GM12878 (cell line): ENCODE data around the gene RTCA. TPM values are rescaled to one million over a fixed set of nuclear protein-coding genes. Genes with fewer than 3 reads are reported as not detected.
"Not testable (repeated sequence)": the region's sequence is repeated elsewhere in the genome, so short reads cannot be mapped to it uniquely, and the experiment has no call there.

Experiments used
- ATAC-seq: fragments of 200-7000 bp; cut with Tn5 transposase; 3 replicates; pipeline ENCODE4 v1.9.1; 2020; ENCODE audit warnings: mild to moderate bottlenecking, moderate library complexity
- BruUV-seq: library from RNA; stranded (reverse); fragments of 400-500 nt; replicated peaks from 2 replicates; lab custom pipeline; 2021; lab: Mats Ljungman, UMichigan
- CTCF ChIA-PET: fragments of 300-600 bp; sonication (Branson Sonifier 250); formaldehyde crosslinking; extraction: SDS; loops from one replicate; lab custom pipeline; 2021; ENCODE audit warnings: inconsistent platforms; lab: Yijun Ruan, JAX
- POLR2A ChIA-PET: fragments of 350-600 bp; formaldehyde crosslinking; extraction: SDS; loops from one replicate; lab custom pipeline; 2021; ENCODE audit warnings: inconsistent platforms; lab: Charles Lee
- RAD21 ChIA-PET: fragments of 300-600 bp; sonication (Branson Sonifier 250); formaldehyde crosslinking; loops from one replicate; lab custom pipeline; 2023; ENCODE audit warnings: antibody characterized with exemption; ENCODE audit not compliant: unreplicated experiment; lab: Charles Lee
- SMC1A ChIA-PET: fragments of 300-600 bp; sonication (Branson Sonifier 250); formaldehyde crosslinking; loops from one replicate; lab custom pipeline; 2023; ENCODE audit not compliant: unreplicated experiment, uncharacterized antibody; lab: Charles Lee
- DNase-seq: peaks from one replicate; pipeline ENCODE4 v3.0.0-alpha.2; 2011; ENCODE audit warnings: low read depth, low spot score
- FAIRE-seq: peaks from 3 replicates; lab custom pipeline; 2011; peaks lifted over from hg19 to GRCh38; lab: Jason Lieb, UNC
- H2AFZ ChIP-seq: 2 replicates; pipeline ENCODE4 v1.6.0; 2011; ENCODE audit warnings: low read depth, low read length, control low read depth; ENCODE audit not compliant: control insufficient read depth
- H3K27ac ChIP-seq: 2 replicates; pipeline ENCODE4 v1.5.1; 2011; ENCODE audit warnings: control low read depth; ENCODE audit not compliant: control insufficient read depth, insufficient read depth
- H3K27me3 ChIP-seq, 2 experiments: replicated peaks in 1 of 2; 2 replicates each; pipeline versions ENCODE4 v1.6.0 to v1.6.1; 2011; ENCODE audit warnings: low read length in 1 of 2; ENCODE audit not compliant: control insufficient read depth in 2 of 2, insufficient read depth in 2 of 2
- H3K36me3 ChIP-seq, 2 experiments: 2 replicates each; pipeline ENCODE4 v1.5.1; 2011; ENCODE audit warnings: low read length in 1 of 2; ENCODE audit not compliant: control insufficient read depth in 2 of 2, insufficient read depth in 2 of 2
- H3K4me1 ChIP-seq: 2 replicates; pipeline ENCODE4 v1.6.1; 2011; ENCODE audit warnings: mild to moderate bottlenecking, low read length, moderate library complexity, mixed read lengths; ENCODE audit not compliant: control insufficient read depth, insufficient read depth
- H3K4me2 ChIP-seq: 2 replicates; pipeline ENCODE4 v1.6.0; 2011; ENCODE audit warnings: control low read depth; ENCODE audit not compliant: control insufficient read depth, insufficient read depth
- H3K4me3 ChIP-seq: fragments of 200-600 bp; sonication (generic); 2 replicates; pipeline ENCODE4 v1.5.1; 2016
- H3K79me2 ChIP-seq: 2 replicates; pipeline ENCODE4 v1.6.0; 2011; ENCODE audit warnings: low read length; ENCODE audit not compliant: control insufficient read depth, insufficient read depth
- H3K9ac ChIP-seq: 2 replicates; pipeline ENCODE4 v1.8.0; 2011; ENCODE audit warnings: low read length, control low read depth, mixed read lengths; ENCODE audit not compliant: control insufficient read depth, insufficient read depth
- H3K9me3 ChIP-seq: replicated peaks from 3 replicates; pipeline ENCODE4 v1.5.1; 2011; ENCODE audit warnings: mild to moderate bottlenecking, low read length; ENCODE audit not compliant: control insufficient read depth, insufficient read depth
- H4K20me1 ChIP-seq: 2 replicates; pipeline ENCODE4 v1.6.0; 2011; ENCODE audit not compliant: control insufficient read depth, insufficient read depth
- BHLHE40 ChIP-seq, 2 experiments: fragments of 450-650 bp in 1 of 2; IDR thresholded peaks; 2 replicates each; pipeline ENCODE4 v1.6.1; 2011 to 2017; ENCODE audit warnings: low read depth in 2 of 2, borderline replicate concordance in 1 of 2, improper control_type of control experiment in 1 of 2, low read length in 1 of 2, mild to moderate bottlenecking in 1 of 2
- BMI1 ChIP-seq: fragments of 450-650 bp; IDR thresholded peaks from 2 replicates; pipeline ENCODE4 v1.6.1; 2016; ENCODE audit warnings: mild to moderate bottlenecking, moderate library complexity, borderline replicate concordance
- CREM ChIP-seq: IDR thresholded peaks from 2 replicates; pipeline ENCODE4 v1.6.1; 2014; ENCODE audit warnings: antibody characterized with exemption, low read depth
- HDGF ChIP-seq: fragments of 450-650 bp; IDR thresholded peaks from 2 replicates; pipeline ENCODE4 v1.6.1; 2016; ENCODE audit warnings: antibody characterized with exemption
- KDM1A ChIP-seq: fragments of 200-600 bp; sonication (generic); IDR thresholded peaks from 2 replicates; pipeline ENCODE4 v1.6.1; 2016; ENCODE audit warnings: borderline replicate concordance
- LARP7 ChIP-seq: fragments of 450-650 bp; IDR thresholded peaks from 2 replicates; pipeline ENCODE4 v1.6.1; 2017; ENCODE audit warnings: mild to moderate bottlenecking
- NBN ChIP-seq: fragments of 450-650 bp; IDR thresholded peaks from 2 replicates; pipeline ENCODE4 v1.6.1; 2016
- PAX8 ChIP-seq: fragments of 450-650 bp; IDR thresholded peaks from 2 replicates; pipeline ENCODE4 v1.6.1; 2017; ENCODE audit warnings: mild to moderate bottlenecking, moderate library complexity
- REST ChIP-seq: IDR thresholded peaks from 2 replicates; pipeline ENCODE4 v1.6.1; 2012; ENCODE audit warnings: mild to moderate bottlenecking, low read depth, low read length
- SUPT20H ChIP-seq: IDR thresholded peaks from 2 replicates; pipeline ENCODE4 v1.6.1; 2011; ENCODE audit warnings: low read depth, mild to moderate bottlenecking, low read length, moderate library complexity, borderline replicate concordance; ENCODE audit not compliant: control insufficient read depth
- TCF12 ChIP-seq: IDR thresholded peaks from 2 replicates; pipeline ENCODE4 v1.6.1; 2011; ENCODE audit warnings: low read depth, mild to moderate bottlenecking, low read length
- WRNIP1 ChIP-seq: IDR thresholded peaks from 2 replicates; pipeline ENCODE4 v1.6.1; 2011; ENCODE audit warnings: low read depth, low read length, improper control_type of control experiment, borderline replicate concordance
- WGBS: methylation state at CpG from one replicate; pipeline ENCODE4 v1.1.6; 2016; ENCODE audit warnings: low lambda C conversion rate; ENCODE audit not compliant: insufficient replicate concordance, insufficient coverage; ENCODE audit errors: missing lambda C conversion rate; 5-methylcytosine and 5-hydroxymethylcytosine counted together
- in situ Hi-C: fragments of 300-500 bp; cut with MboI; formaldehyde crosslinking; loops from 9 replicates; pipeline ENCODE4 v1.14.3; 2018; ENCODE audit warnings: mixed read lengths
- intact Hi-C: fragments of 100-400 bp; cut with micrococcal nuclease; formaldehyde crosslinking; loops from one replicate; pipeline ENCODE4 v1.14.2; 2022; ENCODE audit not compliant: unreplicated experiment
- polyA plus RNA-seq, 11 experiments: library from polyadenylated mRNA; depleted of rRNA in 4 of 11; unstranded in 6 of 11; stranded (reverse) in 5 of 11; fragments of >200 nt; fragmentation: Nextera tagmentation in 4 of 11; fragmentation: Illumina TruSeq in 1 of 11; extraction: Ambion mirVana in 4 of 11; extraction: Trizol in 1 of 11; gene quantifications; 1 replicate in 1 of 11; 2 replicates in 10 of 11; pipeline versions ENCODE4 v1.2.1 to v1.2.3, GENCODE V29; 2011 to 2016; ENCODE audit warnings: inconsistent platforms in 2 of 11, missing spikeins in 2 of 11, low read depth in 1 of 11
- total RNA-seq, 4 experiments: library from RNA; depleted of rRNA in 3 of 4; stranded (reverse); fragments of >200 nt in 3 of 4; fragmentation: Illumina TruSeq in 1 of 4; extraction: Trizol in 1 of 4; gene quantifications; 2 replicates each; pipeline versions ENCODE4 v1.2.1 to v1.2.3, GENCODE V29; 2013 to 2021

The RTCA gene
- total and polyA plus RNA-seq, 10 of the 15 experiments (the other 5 are each of a cell fraction or from before 2014, with no cell fraction given): 10.3 to 63.5 (median 37.3) TPM

- FAIRE-seq, H3K9me3 ChIP-seq, CTCF ChIA-PET, H3K27ac ChIP-seq, BruUV-seq, in situ Hi-C loops, H2AFZ ChIP-seq, DNase-seq, intact Hi-C loops, H3K4me1 ChIP-seq, H3K9ac ChIP-seq, H3K36me3 ChIP-seq, H3K4me2 ChIP-seq, ATAC-seq, POLR2A ChIA-PET, SMC1A ChIA-PET, H3K79me2 ChIP-seq, H4K20me1 ChIP-seq, H3K27me3 ChIP-seq, H3K4me3 ChIP-seq: not testable (repeated sequence)
- 53% methylated on average over 6 of the region's 6 CpGs for WGBS
- RAD21 ChIA-PET: interaction anchor here (0.6 kb wide), 1 partner anchor 8 kb away, joined by 3 read pairs; no protein-coding TSS in a partner anchor
Observed at GRCh38 chr1:100258427-100258826, 7.6 kb upstream of the RTCA start.

GRCh38 chr1:100261686-100262085 lies 4.3 kb upstream of the RTCA start:
- Histone ChIP-seq H3K79me2 (peaks cover 7% of the 10 kb centered on the region), H3K4me1 (no peaks in the 10 kb centered on the region; the same call in 1 of the 2 replicates), H3K9ac (no peak overlapping the region), H3K27ac (no peak overlapping the region), H3K4me3 (no peak overlapping the region), H3K9me3 (no peaks in the 10 kb centered on the region), H3K36me3 (no peaks in the 10 kb centered on the region), H3K27me3 (no peaks in the 10 kb centered on the region), H3K4me2 (no peak overlapping the region), H4K20me1 (no peaks in the 10 kb centered on the region), H2AFZ (no peak overlapping the region)
- FAIRE-seq (no peak), ATAC-seq (no peak), DNase-seq (no peak)
- ChIA-PET RAD21 (no interaction called here), SMC1A (no interaction called here), CTCF (no interaction called here), POLR2A (no interaction called here)
- intact Hi-C loops: no loop called here
- TF ChIP-seq LARP7 (no peak), REST (no peak), WRNIP1 (no peak), KDM1A (no peak), HDGF (no peak), CREM (no peak), BMI1 (no peak), NBN (no peak), TCF12 (no peak), PAX8 (no peak), SUPT20H (no peak), BHLHE40 (IDR thresholded peaks at IDR 0.05; ENCODE audit: borderline replicate concordance in 1 of 2, low read depth in 2 of 2, low read length in 1 of 2) (no peak)
- no TSS peak for BruUV-seq
- in situ Hi-C loops: no loop called here
